HCT116 (cell line): Measurements from ENCODE around the gene THEMIS.

ENCODE experiments used
- EZH2 ChIP-seq: fragments of 200-600 bp; sonication (generic); IDR thresholded peaks from 2 replicates; pipeline ENCODE4 v1.6.1; 2017; ENCODE audit warnings: antibody characterized with exemption, mixed run types
- EZH2phosphoT487 ChIP-seq: fragments of 200-600 bp; IDR thresholded peaks from 2 replicates; pipeline ENCODE4 v1.6.1; 2018; ENCODE audit warnings: antibody characterized with exemption, borderline replicate concordance
- RAD21 ChIP-seq: IDR thresholded peaks from 2 replicates; pipeline ENCODE4 v1.6.1; 2012; ENCODE audit warnings: low read depth, mild to moderate bottlenecking
- SIN3A ChIP-seq: IDR thresholded peaks from 2 replicates; pipeline ENCODE4 v1.6.1; 2012; ENCODE audit warnings: low read depth
- TF ChIP-seq, protein P1 (sequence below), 3 experiments: fragments of 200-600 bp in 1 of 3; sonication (generic) in 1 of 3; IDR thresholded peaks in 2 of 3; conservative IDR thresholded peaks in 1 of 3; 2 replicates each; pipeline ENCODE4 v1.5.1; 2012 to 2017; ENCODE audit warnings: low read depth in 2 of 3, low read length in 2 of 3, antibody characterized with exemption in 1 of 3, borderline replicate concordance in 1 of 3, control low read depth in 1 of 3, mild to moderate bottlenecking in 1 of 3, mixed read lengths in 1 of 3, mixed run types in 1 of 3, moderate library complexity in 1 of 3; ENCODE audit not compliant: insufficient read depth in 1 of 3

DNA sequence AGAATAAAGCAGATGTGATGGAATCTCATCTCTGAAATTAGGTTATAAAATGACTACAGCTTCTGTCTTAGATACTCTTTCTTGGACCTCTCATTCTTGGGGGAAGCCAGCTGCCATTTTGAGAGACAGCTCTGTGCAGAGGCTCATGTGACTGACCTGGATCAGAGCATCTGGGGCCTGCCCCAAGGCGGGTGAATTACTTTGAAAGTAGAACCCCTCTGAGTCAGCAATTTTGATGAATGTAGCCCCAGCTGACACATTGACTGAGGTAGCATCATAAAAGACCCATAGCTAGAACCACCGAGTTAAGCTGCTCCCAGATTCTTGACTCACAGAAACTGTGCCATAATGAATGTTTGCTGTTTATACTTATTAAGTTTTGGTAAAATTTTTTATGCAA is 124.5 kb downstream of the THEMIS start:
- TF ChIP-seq, protein P1, sequence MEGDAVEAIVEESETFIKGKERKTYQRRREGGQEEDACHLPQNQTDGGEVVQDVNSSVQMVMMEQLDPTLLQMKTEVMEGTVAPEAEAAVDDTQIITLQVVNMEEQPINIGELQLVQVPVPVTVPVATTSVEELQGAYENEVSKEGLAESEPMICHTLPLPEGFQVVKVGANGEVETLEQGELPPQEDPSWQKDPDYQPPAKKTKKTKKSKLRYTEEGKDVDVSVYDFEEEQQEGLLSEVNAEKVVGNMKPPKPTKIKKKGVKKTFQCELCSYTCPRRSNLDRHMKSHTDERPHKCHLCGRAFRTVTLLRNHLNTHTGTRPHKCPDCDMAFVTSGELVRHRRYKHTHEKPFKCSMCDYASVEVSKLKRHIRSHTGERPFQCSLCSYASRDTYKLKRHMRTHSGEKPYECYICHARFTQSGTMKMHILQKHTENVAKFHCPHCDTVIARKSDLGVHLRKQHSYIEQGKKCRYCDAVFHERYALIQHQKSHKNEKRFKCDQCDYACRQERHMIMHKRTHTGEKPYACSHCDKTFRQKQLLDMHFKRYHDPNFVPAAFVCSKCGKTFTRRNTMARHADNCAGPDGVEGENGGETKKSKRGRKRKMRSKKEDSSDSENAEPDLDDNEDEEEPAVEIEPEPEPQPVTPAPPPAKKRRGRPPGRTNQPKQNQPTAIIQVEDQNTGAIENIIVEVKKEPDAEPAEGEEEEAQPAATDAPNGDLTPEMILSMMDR (IDR thresholded peaks at IDR 0.05 in 2 of 3, conservative IDR thresholded peaks at IDR 0.05 in 1 of 3; ENCODE audit: borderline replicate concordance in 1 of 3, insufficient read depth in 1 of 3, low read depth in 2 of 3, low read length in 2 of 3): no peak
- TF ChIP-seq EZH2 (no peak), EZH2phosphoT487 (no peak), RAD21 (no peak), SIN3A (no peak)
